Psoas muscle (tissue), 8 donors: ENCODE results near the gene ARRDC2. TPM values are rescaled to one million over a fixed set of nuclear protein-coding genes. Genes with fewer than 3 reads are reported as not detected.

ENCODE experiments used
- ATAC-seq, 4 donors: fragments of 200-7000 bp; cut with Tn5 transposase; one replicate each; pipeline ENCODE4 v1.9.1; 2020; ENCODE audit warnings: moderate library complexity in 3 of 4, mild to moderate bottlenecking in 2 of 4
- DNase-seq, 2 donors: peaks; one replicate each; pipeline ENCODE4 v3.0.0-alpha.2; 2020
- H3K27ac ChIP-seq: fragments of 200-600 bp; one replicate; pipeline ENCODE4 v1.8.0; 2022
- H3K27me3 ChIP-seq, 3 donors: fragments of 200-600 bp in 1 of 3; one replicate each; pipeline versions ENCODE4 v1.6.1 to v1.8.0; 2013 to 2022; ENCODE audit warnings: low read length in 2 of 3, mild to moderate bottlenecking in 2 of 3, moderate library complexity in 1 of 3; ENCODE audit not compliant: insufficient read depth in 3 of 3
- H3K36me3 ChIP-seq, 2 donors: fragments of 200-600 bp in 1 of 2; one replicate each; pipeline versions ENCODE4 v1.6.1 to v1.8.0; 2013 to 2022; ENCODE audit warnings: low read depth in 1 of 2, mild to moderate bottlenecking in 1 of 2, moderate library complexity in 1 of 2; ENCODE audit not compliant: insufficient read depth in 1 of 2
- H3K4me1 ChIP-seq: fragments of 200-600 bp; one replicate; pipeline ENCODE4 v1.8.0; 2022
- H3K4me3 ChIP-seq: fragments of 200-600 bp; one replicate; pipeline ENCODE4 v1.8.0; 2022; ENCODE audit warnings: mild to moderate bottlenecking
- H3K9me3 ChIP-seq: fragments of 200-600 bp; one replicate; pipeline ENCODE4 v1.8.0; 2022
- WGBS, 3 donors: extraction: QIAGEN DNeasy Blood & Tissue Kit; methylation state at CpG; one replicate each; pipeline versions ENCODE4 v1.1.6 to v1.1.7; 2013; 5-methylcytosine and 5-hydroxymethylcytosine counted together
- intact Hi-C, 2 donors: fragments of 100-400 bp; cut with DNase I; formaldehyde crosslinking; loops; one replicate each; pipeline versions ENCODE4 v1.11.0 to v1.14.2; 2022
- polyA plus RNA-seq, 3 donors: library from polyadenylated mRNA; stranded (reverse); fragments of 200-250 nt; gene quantifications; one replicate each; pipeline ENCODE4 v1.2.3, GENCODE V29; 2013
- total RNA-seq, 4 donors: library from RNA; stranded (reverse); fragmentation: NEBNext Ultra II Directional in 2 of 4; extraction: Animal tissue kit (Norgen Biotek cat#: 25700) in 2 of 4; gene quantifications; one replicate each; pipeline versions ENCODE4 v1.2.1 to v1.2.4, GENCODE V29; 2021 to 2023
- TF ChIP-seq, protein P1 (sequence below): fragments of 200-600 bp; IDR thresholded peaks from one replicate; pipeline ENCODE4 v1.8.0; 2022; ENCODE audit warnings: antibody characterized with exemption
- donor health status: healthy with polysubstance abuse.
- donor health status: DM: no; HTN: no; CAD: no; lungs with moderate emphysema.
- donor health status: Bipolar disorder and iron deficiency.
- donor health status: healthy.
- donor health status: DM: yes; HTN: yes; CAD: no.
- donor health status: DM: no; HTN: no; CAD: no.
- donor health status: DM: no; HTN: no; CAD: no.
- donor health status: DM: yes; HTN: yes; CAD: no.

ARRDC2 gene
- total and polyA plus RNA-seq, 7 donors: 43.4 to 399 (median 173) TPM

- TF ChIP-seq, protein P1, sequence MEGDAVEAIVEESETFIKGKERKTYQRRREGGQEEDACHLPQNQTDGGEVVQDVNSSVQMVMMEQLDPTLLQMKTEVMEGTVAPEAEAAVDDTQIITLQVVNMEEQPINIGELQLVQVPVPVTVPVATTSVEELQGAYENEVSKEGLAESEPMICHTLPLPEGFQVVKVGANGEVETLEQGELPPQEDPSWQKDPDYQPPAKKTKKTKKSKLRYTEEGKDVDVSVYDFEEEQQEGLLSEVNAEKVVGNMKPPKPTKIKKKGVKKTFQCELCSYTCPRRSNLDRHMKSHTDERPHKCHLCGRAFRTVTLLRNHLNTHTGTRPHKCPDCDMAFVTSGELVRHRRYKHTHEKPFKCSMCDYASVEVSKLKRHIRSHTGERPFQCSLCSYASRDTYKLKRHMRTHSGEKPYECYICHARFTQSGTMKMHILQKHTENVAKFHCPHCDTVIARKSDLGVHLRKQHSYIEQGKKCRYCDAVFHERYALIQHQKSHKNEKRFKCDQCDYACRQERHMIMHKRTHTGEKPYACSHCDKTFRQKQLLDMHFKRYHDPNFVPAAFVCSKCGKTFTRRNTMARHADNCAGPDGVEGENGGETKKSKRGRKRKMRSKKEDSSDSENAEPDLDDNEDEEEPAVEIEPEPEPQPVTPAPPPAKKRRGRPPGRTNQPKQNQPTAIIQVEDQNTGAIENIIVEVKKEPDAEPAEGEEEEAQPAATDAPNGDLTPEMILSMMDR: no peak
- ATAC-seq (no peak), DNase-seq (no peak)
- Histone ChIP-seq H3K4me3 (no peak overlapping the region), H3K4me1 (no peaks in the 10 kb centered on the region), H3K36me3 (no peaks in the 10 kb centered on the region), H3K27ac (no peak overlapping the region), H3K27me3 (peaks cover 0 to 24% (median 7%) of the 10 kb centered on the region in 3 donors), H3K9me3 (no peaks in the 10 kb centered on the region)
- WGBS, 3 donors: 55 to 75% (median 63%) methylated on average over 1 of the region's 1 CpG
- intact Hi-C loops: no loop called here
These were observed 35.7 kb upstream of the ARRDC2 start for GRCh38 chr19:17972230-17972629.

DNA sequence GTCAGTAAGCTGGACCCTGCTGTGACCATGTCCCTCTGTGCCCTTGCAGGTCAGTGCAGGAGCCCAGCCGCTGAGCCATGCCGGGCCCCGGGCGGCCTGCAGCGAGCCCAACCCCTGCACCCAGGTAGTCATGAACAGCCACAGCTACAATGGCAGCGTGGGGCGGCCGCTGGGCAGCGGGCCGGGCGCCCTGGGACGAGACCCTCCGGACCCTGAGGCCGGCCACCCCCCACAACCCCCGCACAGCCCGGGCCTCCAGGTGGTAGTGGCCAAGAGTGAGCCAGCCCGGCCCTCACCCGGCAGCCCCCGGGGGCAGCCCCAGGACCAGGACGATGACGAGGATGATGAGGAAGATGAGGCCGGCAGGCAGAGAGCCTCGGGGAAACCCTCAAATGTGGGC lies 34.2 kb upstream of the ARRDC2 start:
- H3K27ac ChIP-seq: no peak overlapping the region

GRCh38 chr19:17974551-17974950 lies 33.4 kb upstream of the ARRDC2 start:
- WGBS, 3 donors: 85 to 90% (median 86%) methylated on average over 6 of the region's 6 CpGs

More for the DNA sequence above, 34.2 kb upstream of the ARRDC2 start:
- TF ChIP-seq, protein P1: no peak
- H3K4me3 ChIP-seq: no peak overlapping the region
- WGBS, 3 donors: 89 to 95% (median 93%) methylated on average over 20 to 23 of the region's 23 CpGs
- H3K9me3 ChIP-seq: no peaks in the 10 kb centered on the region
- intact Hi-C loops: no loop called here
- peaks cover 0 to 9% (median 2%) of the 10 kb centered on the region in 3 donors for H3K27me3 ChIP-seq
- H3K36me3 ChIP-seq: no peaks in the 10 kb centered on the region
- DNase-seq (no peak), ATAC-seq (no peak)
- H3K4me1 ChIP-seq: no peaks in the 10 kb centered on the region

GRCh38 chr19:17975032-17975431 lies 32.9 kb upstream of the ARRDC2 start:
- no peak overlapping the region for H3K4me3 ChIP-seq
- TF ChIP-seq, protein P1: no peak
- no peak overlapping the region for H3K27ac ChIP-seq
- 77 to 83% (median 78%) methylated on average over 8 of the region's 8 CpGs for WGBS, 3 donors
- H3K27me3 ChIP-seq: peaks cover 0 to 2% (median 0%) of the 10 kb centered on the region in 3 donors
- H3K36me3 ChIP-seq: no peaks in the 10 kb centered on the region
- no peak for ATAC-seq
- no peaks in the 10 kb centered on the region for H3K4me1 ChIP-seq
- DNase-seq: no peak
- H3K9me3 ChIP-seq: no peaks in the 10 kb centered on the region
- intact Hi-C loops: no loop called here

More at GRCh38 chr19:17974551-17974950, 33.4 kb upstream of the ARRDC2 start:
- Histone ChIP-seq H3K36me3 (no peaks in the 10 kb centered on the region), H3K4me1 (no peaks in the 10 kb centered on the region), H3K4me3 (no peak overlapping the region), H3K9me3 (no peaks in the 10 kb centered on the region), H3K27me3 (peaks cover 0 to 4% (median 2%) of the 10 kb centered on the region in 3 donors), H3K27ac (no peak overlapping the region)
- no peak for DNase-seq
- TF ChIP-seq, protein P1: no peak
- intact Hi-C loops: no loop called here
- no peak for ATAC-seq

- ATAC-seq: no peak
- H3K36me3 ChIP-seq: no peaks in the 10 kb centered on the region
- DNase-seq: no peak
- no peak overlapping the region for H3K4me3 ChIP-seq
- 76 to 83% (median 78%) methylated on average over 4 of the region's 4 CpGs for WGBS, 3 donors
- intact Hi-C loops: no loop called here
- TF ChIP-seq, protein P1: no peak
- H3K9me3 ChIP-seq: no peaks in the 10 kb centered on the region
- H3K27me3 ChIP-seq: peaks cover 0 to 7% (median 2%) of the 10 kb centered on the region in 3 donors
- no peak overlapping the region for H3K27ac ChIP-seq
- no peaks in the 10 kb centered on the region for H3K4me1 ChIP-seq
These were observed 30.9 kb upstream of the ARRDC2 start for GRCh38 chr19:17977021-17977420.
